Transverse colon (tissue), 4 donors: ENCODE results near the gene GLYATL1B. TPM values are rescaled to one million over a fixed set of nuclear protein-coding genes. Genes with fewer than 3 reads are reported as not detected.
"Not testable (repeated sequence)": the region's sequence is repeated elsewhere in the genome, so short reads cannot be mapped to it uniquely, and the experiment has no call there.

ENCODE experiments used
- DNase-seq: peaks from one replicate; pipeline ENCODE4 v3.0.0-alpha.2; 2019
- H3K27ac ChIP-seq, 4 donors: fragments of 200-600 bp; sonication (generic); 2 replicates each; pipeline ENCODE4 v1.5.1; 2016 to 2018; ENCODE audit warnings: inconsistent platforms in 4 of 4
- H3K27me3 ChIP-seq: fragments of 200-600 bp; sonication (generic); 2 replicates; pipeline ENCODE4 v1.5.1; 2017; ENCODE audit warnings: inconsistent platforms
- H3K36me3 ChIP-seq, 4 donors: fragments of 200-600 bp; sonication (generic); 2 replicates each; pipeline ENCODE4 v1.5.1; 2017 to 2019; ENCODE audit warnings: inconsistent platforms in 4 of 4
- H3K4me1 ChIP-seq, 4 donors: fragments of 200-600 bp; sonication (generic); 2 replicates each; pipeline ENCODE4 v1.5.1; 2017 to 2020; ENCODE audit warnings: inconsistent platforms in 4 of 4
- H3K4me3 ChIP-seq, 4 donors: fragments of 200-600 bp; sonication (generic); 1 replicate in 1 of 4; 2 replicates in 3 of 4; pipeline versions ENCODE4 v1.5.1 to v1.6.1; 2017 to 2019; ENCODE audit warnings: inconsistent platforms in 4 of 4
- H3K9me3 ChIP-seq, 2 donors: fragments of 200-600 bp; sonication (generic); 2 replicates each; pipeline ENCODE4 v1.5.1; 2017 to 2019; ENCODE audit warnings: inconsistent platforms in 2 of 2
- EP300 ChIP-seq: sonication (generic); formaldehyde crosslinking; IDR thresholded peaks from one replicate; pipeline ENCODE4 v1.6.1; 2017; ENCODE audit warnings: antibody characterized with exemption, low read depth
- POLR2A ChIP-seq: fragments of 450-650 bp; IDR thresholded peaks from one replicate; pipeline ENCODE4 v1.6.1; 2016; ENCODE audit warnings: antibody characterized with exemption, mild to moderate bottlenecking, moderate library complexity
- POLR2AphosphoS5 ChIP-seq, 3 donors: sonication (generic); formaldehyde crosslinking; IDR thresholded peaks; one replicate each; pipeline ENCODE4 v1.6.1; 2016; ENCODE audit warnings: antibody characterized with exemption in 3 of 3
- whole genome bisulfite sequencing, 2 donors: methylation state at CpG; one replicate each; pipeline ENCODE4 v1.1.5; 2018; ENCODE audit warnings: low coverage in 1 of 2; 5-methylcytosine and 5-hydroxymethylcytosine counted together
- in situ Hi-C, 4 donors: fragments of 200-750 bp; cut with MboI; loops; one replicate each; pipeline versions ENCODE4 v1.15.0 to v1.15.1; 2017; ENCODE audit warnings: low sequenced_read_pairs in 3 of 4, low pct_ligation_motif_present in 1 of 4, low pct_unique_long_range_greater_than_20kb in 1 of 4
- intact Hi-C: fragments of 100-400 bp; cut with DNase I; formaldehyde crosslinking; loops from one replicate; pipeline ENCODE4 v1.15.1; 2023; ENCODE audit warnings: low total_unique reads
- total RNA-seq, 4 donors: library from RNA; depleted of rRNA; stranded (reverse); fragments of >200 nt; gene quantifications; one replicate each; pipeline ENCODE4 v1.1.0, GENCODE V29; 2016
- TF ChIP-seq, protein P1 (sequence below), 5 experiments: fragments of 200-600 bp in 3 of 5; fragments of 450-650 bp in 2 of 5; sonication (generic) in 3 of 5; IDR thresholded peaks; 1 replicate in 2 of 5; 2 replicates in 3 of 5; pipeline ENCODE4 v1.5.1; 2016 to 2017; ENCODE audit warnings: antibody characterized with exemption in 5 of 5, inconsistent platforms in 3 of 5, mild to moderate bottlenecking in 2 of 5, moderate library complexity in 1 of 5

GLYATL1B gene
- total RNA-seq, 4 donors from 2014 or later = not detected

DNA sequence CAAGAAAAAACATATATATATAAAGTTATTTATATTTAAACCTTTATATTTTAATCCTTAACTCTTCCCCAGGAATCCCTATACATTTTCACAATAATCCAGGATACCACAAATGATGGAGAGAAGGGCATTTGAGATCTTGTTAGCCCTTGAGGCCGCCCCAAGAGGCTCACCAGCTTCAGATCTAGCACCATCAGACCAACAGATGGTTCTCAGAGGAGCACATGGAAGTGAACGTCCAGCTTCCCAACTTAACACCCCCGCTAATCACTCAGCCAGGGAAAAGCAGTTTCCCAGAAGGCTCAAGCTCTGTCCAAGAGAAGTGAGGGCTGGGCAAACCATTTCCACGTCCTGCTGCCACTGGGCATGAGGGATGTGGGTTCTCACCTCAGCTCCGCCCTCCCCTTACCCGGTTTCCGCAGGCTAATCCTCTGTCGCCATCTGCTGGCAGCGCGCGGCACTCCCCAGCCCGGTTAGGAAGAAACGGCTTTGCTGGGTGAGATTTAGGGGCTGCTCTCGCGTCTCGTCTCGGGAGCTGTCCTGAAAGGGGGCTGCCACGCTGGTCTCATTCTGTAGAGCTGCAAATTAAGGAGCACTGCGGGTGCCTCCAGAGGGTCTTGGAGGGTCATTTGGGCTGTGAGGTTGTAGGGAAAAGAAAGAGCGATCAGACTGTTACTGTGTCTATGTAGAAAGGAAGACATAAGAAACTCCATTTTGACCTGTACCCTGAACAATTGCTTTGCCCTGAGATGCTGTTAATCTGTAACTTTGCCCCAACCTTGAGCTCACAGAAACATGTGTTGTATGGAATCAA lies 49.7 kb downstream of the GLYATL1B start:
- no peak for TF ChIP-seq POLR2A
- TF ChIP-seq, protein P1, sequence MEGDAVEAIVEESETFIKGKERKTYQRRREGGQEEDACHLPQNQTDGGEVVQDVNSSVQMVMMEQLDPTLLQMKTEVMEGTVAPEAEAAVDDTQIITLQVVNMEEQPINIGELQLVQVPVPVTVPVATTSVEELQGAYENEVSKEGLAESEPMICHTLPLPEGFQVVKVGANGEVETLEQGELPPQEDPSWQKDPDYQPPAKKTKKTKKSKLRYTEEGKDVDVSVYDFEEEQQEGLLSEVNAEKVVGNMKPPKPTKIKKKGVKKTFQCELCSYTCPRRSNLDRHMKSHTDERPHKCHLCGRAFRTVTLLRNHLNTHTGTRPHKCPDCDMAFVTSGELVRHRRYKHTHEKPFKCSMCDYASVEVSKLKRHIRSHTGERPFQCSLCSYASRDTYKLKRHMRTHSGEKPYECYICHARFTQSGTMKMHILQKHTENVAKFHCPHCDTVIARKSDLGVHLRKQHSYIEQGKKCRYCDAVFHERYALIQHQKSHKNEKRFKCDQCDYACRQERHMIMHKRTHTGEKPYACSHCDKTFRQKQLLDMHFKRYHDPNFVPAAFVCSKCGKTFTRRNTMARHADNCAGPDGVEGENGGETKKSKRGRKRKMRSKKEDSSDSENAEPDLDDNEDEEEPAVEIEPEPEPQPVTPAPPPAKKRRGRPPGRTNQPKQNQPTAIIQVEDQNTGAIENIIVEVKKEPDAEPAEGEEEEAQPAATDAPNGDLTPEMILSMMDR (IDR thresholded peaks at IDR 0.05) = peak; percentile 89 to 98 (median 98)
- Histone ChIP-seq H3K27ac (no peak overlapping the region), H3K4me3 (peak overlapping the region in 1 of 4 donors; percentile 16), H3K9me3 (peaks cover 0 to 5% of the 10 kb centered on the region in 2 donors), H3K27me3 (no peaks in the 10 kb centered on the region), H3K4me1 (peaks cover 0 to 6% (median 1%) of the 10 kb centered on the region in 4 donors), H3K36me3 (peaks cover 0 to 18% (median 0%) of the 10 kb centered on the region in 4 donors)
- in situ Hi-C loops (no loop called here), intact Hi-C loops (loop anchor here (5.0 kb wide), 1 partner anchor 84 kb away; no protein-coding TSS in a partner anchor)
- 19% methylated on average over 20 of the region's 20 CpGs; no CpG with 5 or more reads in 1 of the 2 donors for WGBS, 2 donors
- peak; percentile 85 for DNase-seq

DNA sequence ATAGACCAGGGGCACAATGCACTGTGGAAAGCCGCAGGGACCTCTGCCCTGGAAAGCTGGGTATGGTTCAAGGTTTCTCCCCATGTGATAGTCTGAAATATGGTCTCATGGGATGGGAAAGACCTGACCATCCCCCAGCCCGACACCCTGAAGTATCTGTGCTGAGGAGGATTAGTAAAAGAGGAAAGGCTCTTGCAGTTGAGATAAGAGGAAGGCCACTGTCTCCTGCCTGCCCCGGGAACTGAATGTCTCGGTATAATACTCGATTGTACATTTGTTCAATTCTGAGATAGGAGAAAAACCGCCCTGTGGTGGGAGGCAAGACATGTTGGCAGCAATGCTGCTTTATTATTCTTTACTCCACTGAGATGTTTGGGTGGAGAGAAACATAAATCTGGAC lies 50.4 kb downstream of the GLYATL1B start:
- peaks cover 0 to 15% (median 0%) of the 10 kb centered on the region in 4 donors for H3K36me3 ChIP-seq
- H3K27ac ChIP-seq, H3K9me3 ChIP-seq, H3K27me3 ChIP-seq, H3K4me3 ChIP-seq, DNase-seq, in situ Hi-C loops, H3K4me1 ChIP-seq: not testable (repeated sequence)
- intact Hi-C loops = loop anchor here (5.0 kb wide), 1 partner anchor 84 kb away; no protein-coding TSS in a partner anchor
- WGBS, 2 donors = 52 to 75% methylated on average over 3 to 6 of the region's 6 CpGs

DNA sequence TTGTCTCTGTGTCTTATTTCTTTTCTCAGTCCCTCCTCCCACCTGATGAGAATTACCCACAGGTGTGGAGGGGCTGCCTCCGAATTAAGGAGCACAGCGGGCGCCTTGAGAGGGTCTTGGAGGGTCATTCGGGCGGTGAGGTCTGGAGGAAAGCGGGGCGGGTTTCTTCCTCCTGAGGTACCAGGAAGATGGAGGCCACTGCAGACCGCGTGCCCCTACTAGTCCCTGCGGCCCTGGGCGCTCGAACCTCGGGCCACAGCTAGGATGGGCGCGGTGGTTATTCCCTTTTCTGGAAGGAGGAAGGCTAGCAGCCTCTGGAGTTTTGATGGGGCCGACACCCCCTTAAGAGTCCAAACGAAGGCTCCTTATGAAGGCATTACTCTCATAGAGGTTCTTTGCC lies 51.1 kb downstream of the GLYATL1B start:
- Histone ChIP-seq H3K27me3 (no peaks in the 10 kb centered on the region), H3K9me3 (no peaks in the 10 kb centered on the region), H3K4me3 (no peak overlapping the region), H3K36me3 (peaks cover 0 to 9% (median 0%) of the 10 kb centered on the region in 4 donors), H3K27ac (no peak overlapping the region), H3K4me1 (peaks cover 0 to 14% (median 1%) of the 10 kb centered on the region in 4 donors)
- intact Hi-C loops (loop anchor here (5.0 kb wide), 1 partner anchor 85 kb away; no protein-coding TSS in a partner anchor), in situ Hi-C loops (no loop called here)
- WGBS, 2 donors = 96 to 100% methylated on average over 2 to 12 of the region's 17 CpGs
- TF ChIP-seq EP300 = no peak
- no peak for TF ChIP-seq POLR2A
- no peak for TF ChIP-seq POLR2AphosphoS5 (IDR thresholded peaks at IDR 0.05)
- TF ChIP-seq, protein P1 (IDR thresholded peaks at IDR 0.05) = no peak
- no peak for DNase-seq

DNA sequence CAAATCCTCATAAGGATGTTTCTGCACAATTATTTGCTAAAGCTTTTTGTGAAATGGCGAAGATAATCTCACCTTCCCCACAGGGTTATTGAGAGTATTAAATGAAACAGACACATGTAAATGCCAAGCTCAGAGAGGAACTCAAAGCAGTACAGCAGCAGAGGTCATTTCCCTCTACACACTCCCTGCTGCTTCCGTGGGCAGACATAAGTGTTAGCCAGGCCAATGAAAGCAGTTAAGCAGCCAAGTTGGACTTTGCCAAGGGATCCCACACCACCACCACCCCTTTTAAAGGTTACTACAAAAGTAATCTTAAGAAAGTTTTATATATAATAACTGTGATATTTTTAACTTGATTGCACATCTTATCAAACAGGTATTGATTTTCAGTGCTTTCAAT lies 52.5 kb downstream of the GLYATL1B start:
- in situ Hi-C loops = no loop called here
- Histone ChIP-seq H3K36me3 (no peaks in the 10 kb centered on the region), H3K4me3 (no peak overlapping the region), H3K27me3 (no peaks in the 10 kb centered on the region), H3K27ac (no peak overlapping the region), H3K4me1 (peaks cover 0 to 20% (median 5%) of the 10 kb centered on the region in 4 donors), H3K9me3 (no peaks in the 10 kb centered on the region)
- DNase-seq = no peak
- 66 to 74% methylated on average over 2 of the region's 2 CpGs for WGBS, 2 donors
- intact Hi-C loops = loop anchor here (5.0 kb wide), 1 partner anchor 86 kb away; no protein-coding TSS in a partner anchor
- no peak for TF ChIP-seq POLR2A
- TF ChIP-seq, protein P1 (IDR thresholded peaks at IDR 0.05) = no peak
